DMS53 treated with DMSO at 0.1 percent for 48 hours (cell line): ENCODE results near the gene SFTPA1.
A peak's percentile ranks its signal among the peaks of the same experiment; 100 is the strongest.
"Not testable (repeated sequence)": the region's sequence is repeated elsewhere in the genome, so short reads cannot be mapped to it uniquely, and the experiment has no call there.

Experiments used
- DNase-seq: peaks from one replicate; lab custom pipeline; 2025; ENCODE audit not compliant: unreplicated experiment; lab: John Stamatoyannopoulos, UW

SFTPA1 gene

DNA sequence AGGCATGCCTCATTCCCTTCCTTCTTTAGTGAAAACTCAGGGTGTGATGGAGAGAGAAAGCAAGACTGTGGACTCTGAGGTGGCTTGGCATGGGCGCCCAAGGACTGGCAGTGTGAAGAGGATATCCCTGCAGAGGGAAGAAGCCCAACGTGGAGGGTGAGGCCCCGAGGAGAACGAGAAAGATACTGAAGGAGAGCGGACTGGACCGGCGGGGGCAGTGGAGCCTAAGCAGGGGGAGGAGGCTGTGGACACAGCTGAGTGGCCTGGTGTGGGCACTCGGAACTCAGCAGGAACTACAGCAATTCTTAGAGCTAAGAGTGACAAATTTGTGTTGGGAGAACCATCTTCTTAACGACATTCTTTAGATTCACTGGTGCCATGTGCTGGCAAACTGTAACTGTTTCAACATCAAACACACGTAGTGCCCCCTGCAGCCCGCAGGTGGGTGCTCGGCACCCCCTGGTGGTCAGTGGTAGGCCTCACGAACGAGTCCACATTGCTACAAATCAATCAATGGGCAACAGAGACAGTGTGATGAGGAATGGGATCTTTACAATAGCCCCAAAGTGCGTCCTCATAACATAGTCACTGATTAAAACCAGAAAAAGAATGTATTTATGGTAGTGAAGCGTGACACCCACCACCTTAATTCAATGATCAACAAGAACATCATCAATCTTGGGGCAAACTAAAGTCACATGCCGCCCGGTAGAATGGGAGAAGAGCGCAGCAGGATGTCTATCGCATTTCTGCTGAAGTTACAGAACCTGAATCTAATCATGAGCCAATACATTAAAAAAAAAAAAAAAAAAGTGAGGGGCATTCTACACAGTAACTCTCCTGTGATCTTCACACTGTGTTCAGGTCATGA, 2.0 kb upstream of the SFTPA1 start:
- DNase-seq: no peak

DNA sequence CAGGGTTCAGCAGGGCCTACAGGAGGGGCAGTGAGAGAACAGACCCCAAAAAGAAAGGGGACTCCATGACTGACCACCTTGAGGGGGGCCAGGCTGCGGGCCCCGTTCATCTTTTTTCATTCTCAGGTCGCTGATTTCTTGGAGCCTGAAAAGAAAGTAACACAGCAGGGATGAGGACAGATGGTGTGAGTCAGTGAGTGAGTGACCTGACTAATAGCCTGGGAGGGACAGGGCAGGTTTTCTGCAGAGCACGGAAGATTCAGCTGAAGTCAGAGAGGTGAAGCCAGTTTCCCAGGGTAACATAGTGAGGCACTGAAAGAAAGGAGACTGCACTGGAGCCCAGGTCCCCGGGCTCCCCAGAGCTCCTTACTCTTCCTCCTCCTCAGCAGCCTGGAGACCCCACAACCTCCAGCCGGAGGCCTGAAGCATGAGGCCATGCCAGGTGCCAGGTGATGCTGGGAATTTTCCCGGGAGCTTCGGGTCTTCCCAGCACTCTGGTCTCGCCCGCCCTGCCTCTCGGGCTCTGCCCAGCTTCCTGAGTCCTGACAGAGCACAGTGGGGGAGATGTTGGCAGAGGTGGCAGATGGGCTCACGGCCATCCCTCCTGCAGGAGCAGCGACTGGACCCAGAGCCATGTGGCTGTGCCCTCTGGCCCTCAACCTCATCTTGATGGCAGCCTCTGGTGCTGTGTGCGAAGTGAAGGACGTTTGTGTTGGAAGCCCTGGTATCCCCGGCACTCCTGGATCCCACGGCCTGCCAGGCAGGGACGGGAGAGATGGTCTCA, 646 bp downstream of the SFTPA1 start:
- DNase-seq: peak; percentile 15

DNA sequence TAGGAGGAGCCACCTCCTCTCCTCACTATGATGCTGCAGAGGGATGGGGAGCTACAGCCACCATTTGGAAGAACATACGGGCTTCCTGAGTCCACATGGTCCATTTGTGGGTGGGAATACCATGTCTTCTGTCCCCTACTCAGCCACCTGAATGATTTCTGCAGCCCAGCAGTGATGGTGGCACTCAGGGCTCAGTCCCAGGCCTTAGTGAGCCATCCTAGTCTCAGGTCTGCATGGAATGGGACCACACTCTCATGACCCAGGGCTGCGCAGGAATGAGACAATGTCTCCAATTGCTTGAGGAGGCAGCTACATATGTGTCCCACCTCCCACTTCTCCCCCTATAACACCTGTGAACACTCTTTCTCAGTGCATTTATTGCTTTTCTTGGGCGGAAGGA, 4.8 kb downstream of the SFTPA1 start:
- DNase-seq: no peak

DNA sequence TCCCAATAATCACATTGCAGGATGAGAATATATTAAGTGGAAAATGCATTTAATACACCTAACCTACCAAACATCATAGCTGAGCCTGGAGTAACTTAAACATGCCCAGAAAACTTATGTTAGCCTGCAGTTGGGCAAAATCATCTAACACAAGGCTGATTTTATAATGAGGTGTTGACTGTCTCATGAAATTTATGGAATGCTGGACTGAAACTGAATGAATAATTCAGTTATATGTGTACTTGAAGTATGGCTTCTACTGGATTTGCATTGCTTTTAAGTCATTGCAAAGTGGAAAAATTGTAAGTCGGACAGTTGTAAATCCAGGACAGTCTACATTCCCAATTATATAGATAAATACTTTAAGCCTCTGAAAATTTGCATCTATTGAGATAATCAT, 5.4 kb downstream of the SFTPA1 start:
- DNase-seq: no peak

DNA sequence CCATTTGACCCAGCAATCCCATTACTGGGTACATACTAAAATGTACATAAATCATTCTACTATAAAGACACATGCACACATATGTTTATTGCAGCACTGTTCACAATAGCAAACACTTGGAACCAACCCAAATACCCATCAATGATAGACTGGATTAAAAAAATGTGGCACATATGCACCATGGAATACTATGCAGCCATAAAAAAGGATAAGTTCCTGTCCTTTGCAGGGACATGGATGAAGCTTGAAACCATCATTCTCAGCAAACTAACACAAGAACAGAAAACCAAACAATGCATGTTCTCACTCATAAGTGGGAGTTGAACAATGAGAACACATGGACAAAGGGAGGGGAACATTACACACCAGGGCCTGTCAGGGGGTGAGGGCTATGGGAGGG, 12.9 kb downstream of the SFTPA1 start:
- DNase-seq: not testable (repeated sequence)

DNA sequence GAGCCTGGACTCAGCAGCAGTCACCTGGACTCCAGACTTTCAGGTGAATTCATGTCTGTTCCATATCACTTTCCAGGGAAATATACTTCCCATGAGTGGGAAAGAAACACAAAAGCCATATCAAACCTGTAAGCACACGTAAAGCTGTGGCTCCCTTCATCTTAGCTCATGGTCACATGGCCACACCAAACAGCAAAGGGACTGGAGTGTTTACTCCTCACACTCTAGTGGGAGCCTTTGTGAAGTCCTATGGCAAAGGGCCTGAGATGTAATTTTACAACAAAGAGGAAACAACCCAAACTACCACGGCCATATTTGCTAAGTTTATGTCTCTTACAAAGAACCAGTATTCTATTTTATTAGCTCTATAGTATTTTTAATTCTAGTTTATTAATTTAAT, 16.3 kb downstream of the SFTPA1 start:
- DNase-seq: peak; percentile 89

DNA sequence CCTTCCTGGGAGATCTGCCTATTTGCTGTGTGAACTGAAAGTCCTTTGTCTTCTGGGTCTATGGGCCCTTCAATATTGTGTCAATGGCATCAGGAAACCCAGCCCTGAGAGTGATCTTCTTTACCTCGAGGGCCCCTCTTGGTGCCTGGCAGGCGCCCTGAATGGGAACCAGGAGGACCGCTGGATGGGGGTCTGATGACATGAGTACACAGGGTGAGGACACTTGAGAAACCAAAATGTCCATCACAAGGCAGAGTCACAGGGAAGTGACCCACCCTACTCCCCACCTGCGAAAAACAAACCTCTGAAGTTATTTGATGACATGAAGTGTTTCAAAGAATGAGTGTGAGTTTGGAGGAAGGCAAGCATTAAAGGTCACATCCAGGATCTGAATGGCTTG, 17.3 kb downstream of the SFTPA1 start:
- DNase-seq: no peak

DNA sequence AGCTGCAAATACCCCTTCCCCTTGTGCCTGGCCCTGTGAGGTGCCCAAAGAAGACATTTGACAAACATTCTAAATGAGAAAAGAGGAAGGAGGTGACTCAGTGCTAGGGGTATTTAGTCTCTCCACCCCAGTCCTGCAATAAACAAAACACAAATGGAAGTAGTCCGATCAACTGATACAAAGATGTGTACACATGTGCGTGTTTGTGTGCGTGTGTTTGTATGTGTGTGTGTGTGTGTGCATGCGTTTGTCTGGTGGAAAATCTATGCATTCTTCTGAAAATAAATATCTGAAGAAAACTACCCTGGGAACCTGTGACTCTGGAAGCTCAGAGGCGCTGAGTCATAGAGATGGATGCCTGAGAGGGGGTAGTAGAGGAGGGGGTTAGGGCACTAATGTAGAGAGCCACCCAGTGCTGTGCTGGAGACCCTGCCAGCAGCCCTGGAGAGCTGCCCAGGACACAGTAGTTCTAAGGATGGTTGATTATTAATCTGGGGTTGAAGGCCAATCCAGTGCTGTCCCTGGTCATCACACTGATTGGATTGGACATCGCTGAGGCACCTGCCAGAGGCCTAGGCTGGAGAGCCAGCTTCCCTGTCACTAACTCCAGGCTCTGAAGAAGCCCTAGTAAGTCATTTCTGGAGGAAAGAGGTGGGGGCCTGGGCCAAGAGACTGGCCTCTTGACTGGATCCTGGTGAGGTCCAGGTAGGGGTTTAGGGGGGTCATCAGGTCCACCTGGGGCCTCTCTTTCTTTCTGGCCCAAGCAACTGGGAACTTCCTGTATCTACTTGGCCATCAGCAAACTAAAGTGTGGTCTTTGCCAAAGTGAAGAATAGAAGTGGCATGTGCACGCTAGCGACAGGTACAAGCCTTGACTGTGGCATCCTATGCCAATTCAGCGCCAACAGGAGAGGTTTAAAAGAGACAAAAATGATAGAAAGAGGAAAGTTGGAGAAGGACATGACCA, 18.5 kb downstream of the SFTPA1 start:
- DNase-seq: no peak

DNA sequence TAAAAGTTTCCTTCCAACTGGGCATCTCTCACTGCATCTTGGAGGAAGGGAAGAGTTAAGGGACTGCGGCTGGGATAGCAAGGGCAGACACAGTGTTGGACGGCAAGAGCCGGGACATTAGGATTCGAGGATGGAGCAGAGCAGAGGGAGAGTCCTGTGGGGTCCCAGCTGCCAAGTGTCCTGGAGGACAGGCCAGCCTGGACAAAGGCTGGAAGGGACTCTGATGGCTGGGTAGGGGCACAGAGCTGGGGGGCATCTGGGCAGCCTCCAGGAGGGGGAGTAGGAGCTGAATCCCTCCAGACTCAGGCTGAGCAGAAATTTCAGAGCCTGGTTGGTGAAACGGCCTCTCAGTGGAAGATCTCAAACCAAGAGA, 19.2 kb downstream of the SFTPA1 start:
- no peak for DNase-seq

DNA sequence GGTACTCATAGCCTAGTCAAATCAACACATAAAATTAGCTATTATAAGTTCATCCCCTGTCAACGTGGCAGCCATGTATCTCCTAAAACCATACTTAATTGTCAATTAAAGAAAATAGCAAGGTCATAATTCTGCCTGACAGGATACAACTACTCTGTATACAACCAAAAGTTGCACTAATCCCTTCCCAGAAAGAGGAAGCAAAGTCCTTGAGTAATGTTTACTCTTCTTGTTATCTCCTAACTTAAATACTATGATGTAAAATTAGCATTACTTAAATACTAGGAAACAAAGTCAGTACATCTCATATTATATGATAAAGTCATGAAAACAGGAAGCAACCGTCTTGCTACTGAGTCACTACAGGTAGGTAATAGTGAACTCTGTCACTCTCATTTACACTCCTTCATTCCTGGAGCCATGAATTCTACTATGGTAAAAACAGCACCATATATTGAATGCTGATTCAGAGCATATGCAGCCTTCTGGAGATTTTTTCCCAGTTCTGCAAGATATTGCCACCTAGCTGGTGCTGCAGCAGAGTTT, 26.0 kb downstream of the SFTPA1 start:
- not testable (repeated sequence) for DNase-seq

DNA sequence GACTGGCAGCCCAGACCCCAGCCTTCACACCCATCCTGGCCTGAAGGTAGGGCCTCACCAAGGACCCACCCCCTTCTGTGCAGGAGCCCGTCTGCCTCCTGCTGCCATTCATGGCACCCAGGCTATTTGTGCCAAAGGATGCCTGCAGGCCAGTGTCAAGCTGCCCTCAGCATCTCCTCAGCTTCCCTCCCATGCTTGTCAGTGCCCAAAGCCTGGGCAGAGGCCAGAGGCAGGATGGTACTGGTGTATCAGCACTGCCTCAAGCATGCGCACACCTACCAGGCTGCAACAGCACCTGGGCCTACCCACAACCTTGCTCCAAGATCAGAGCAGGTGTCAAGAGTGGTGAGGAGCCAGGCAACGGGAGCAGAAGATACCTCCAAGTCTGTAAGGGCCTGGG, 27.6 kb downstream of the SFTPA1 start:
- DNase-seq: no peak

DNA sequence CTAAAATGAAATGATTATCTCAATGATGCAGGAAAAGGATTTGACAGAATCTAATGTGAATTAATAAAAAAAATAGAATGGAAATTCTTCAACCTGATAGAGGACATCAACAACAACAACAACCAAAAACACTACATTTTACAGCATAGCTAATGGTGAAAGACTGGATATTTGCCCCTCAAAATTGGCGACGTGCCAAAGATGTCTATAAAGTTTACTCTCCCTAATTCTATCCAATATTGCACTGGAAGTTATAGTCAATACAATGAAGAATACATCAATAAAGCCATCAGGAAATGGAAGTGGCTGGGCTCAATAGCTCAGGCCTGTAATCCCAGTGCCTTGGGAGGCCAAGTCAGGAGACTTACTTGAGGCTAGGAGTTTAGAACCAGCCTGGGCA, 42.0 kb downstream of the SFTPA1 start:
- DNase-seq: not testable (repeated sequence)

DNA sequence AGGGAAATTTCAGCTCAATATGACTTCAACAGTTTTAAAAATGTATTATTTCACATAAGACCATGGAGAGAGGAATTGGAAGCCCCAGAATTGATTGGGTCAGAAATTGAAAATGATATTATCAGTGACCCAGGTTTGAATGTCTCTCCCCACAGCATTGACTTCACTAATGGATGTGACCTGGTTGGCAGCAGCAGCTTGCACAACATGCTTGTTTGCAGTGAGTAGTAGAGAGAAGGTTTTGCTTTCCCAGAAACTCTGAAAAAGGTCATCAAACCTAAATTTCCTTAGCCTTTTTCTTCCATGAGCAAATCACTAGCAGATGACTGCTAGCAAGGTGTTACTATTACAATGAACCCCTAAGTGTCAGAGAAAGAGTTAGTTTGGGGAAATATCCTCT, 52.5 kb downstream of the SFTPA1 start:
- DNase-seq: not testable (repeated sequence)

DNA sequence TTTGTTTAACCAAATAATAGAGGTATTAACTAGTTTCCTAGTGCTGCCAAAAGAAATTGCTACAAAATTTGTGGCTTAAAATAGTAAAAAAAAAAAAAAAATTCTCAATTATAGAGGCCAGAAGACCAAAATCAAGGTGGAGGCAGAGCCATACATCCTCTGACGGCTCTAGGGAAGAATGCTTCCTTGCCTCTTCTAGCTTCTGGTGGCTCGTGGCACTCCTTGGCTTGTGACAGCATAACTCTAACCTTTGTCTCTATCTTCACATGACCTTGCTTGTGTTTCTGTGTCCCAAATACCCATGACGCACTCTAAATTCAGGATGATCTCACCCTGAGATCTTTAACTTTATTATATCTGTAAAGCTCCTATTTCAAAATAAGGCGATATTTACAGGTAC, 53.9 kb downstream of the SFTPA1 start:
- DNase-seq: not testable (repeated sequence)
